ENCODE results near the gene ITPR2.

DNA sequence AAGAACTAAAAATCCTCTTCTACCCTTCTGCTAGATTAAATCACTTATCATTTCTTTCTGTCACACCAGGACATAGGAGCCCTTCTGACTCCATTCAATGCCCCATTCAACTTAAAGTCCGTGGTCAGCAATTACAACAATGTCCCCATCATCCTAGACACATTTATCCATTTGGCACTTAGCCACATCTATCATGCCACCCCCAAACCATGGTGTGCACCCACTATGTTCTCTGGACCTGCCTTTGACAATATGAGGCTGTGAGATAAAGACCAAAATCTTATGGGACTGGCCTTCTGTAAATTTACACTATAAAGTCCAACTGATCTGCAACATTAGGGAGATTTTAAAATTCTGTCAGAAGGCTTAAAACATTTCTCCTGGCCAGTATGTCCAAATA lies 533.2 kb downstream of the ITPR2 start:
- TF ChIP-seq, protein P1, sequence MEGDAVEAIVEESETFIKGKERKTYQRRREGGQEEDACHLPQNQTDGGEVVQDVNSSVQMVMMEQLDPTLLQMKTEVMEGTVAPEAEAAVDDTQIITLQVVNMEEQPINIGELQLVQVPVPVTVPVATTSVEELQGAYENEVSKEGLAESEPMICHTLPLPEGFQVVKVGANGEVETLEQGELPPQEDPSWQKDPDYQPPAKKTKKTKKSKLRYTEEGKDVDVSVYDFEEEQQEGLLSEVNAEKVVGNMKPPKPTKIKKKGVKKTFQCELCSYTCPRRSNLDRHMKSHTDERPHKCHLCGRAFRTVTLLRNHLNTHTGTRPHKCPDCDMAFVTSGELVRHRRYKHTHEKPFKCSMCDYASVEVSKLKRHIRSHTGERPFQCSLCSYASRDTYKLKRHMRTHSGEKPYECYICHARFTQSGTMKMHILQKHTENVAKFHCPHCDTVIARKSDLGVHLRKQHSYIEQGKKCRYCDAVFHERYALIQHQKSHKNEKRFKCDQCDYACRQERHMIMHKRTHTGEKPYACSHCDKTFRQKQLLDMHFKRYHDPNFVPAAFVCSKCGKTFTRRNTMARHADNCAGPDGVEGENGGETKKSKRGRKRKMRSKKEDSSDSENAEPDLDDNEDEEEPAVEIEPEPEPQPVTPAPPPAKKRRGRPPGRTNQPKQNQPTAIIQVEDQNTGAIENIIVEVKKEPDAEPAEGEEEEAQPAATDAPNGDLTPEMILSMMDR (IDR thresholded peaks at IDR 0.05) = no peak
- no peak for TF ChIP-seq POLR2A (IDR thresholded peaks at IDR 0.05)

Measured in Peyer's patch (tissue), 4 donors.